OCI-LY3 (cell line): Measurements from ENCODE around the gene TBPL1.

ENCODE experiments used
- H2AFZ ChIP-seq: fragments of 200-600, 300-600 bp; shearing (Covaris generic); 2 replicates; pipeline ENCODE4 v1.6.0; 2014; ENCODE audit warnings: antibody characterized with exemption, low read depth, low read length
- H3K27ac ChIP-seq: fragments of 200-600, 300-600 bp; sonication (generic); 2 replicates; pipeline ENCODE4 v1.5.1; 2014; ENCODE audit warnings: mild to moderate bottlenecking, low read length, moderate library complexity, mixed read lengths
- H3K27me3 ChIP-seq: fragments of 200-600, 300-600 bp; sonication (generic); 2 replicates; pipeline ENCODE4 v1.6.1; 2014; ENCODE audit warnings: low read depth, low read length, mixed read lengths
- H3K36me3 ChIP-seq: fragments of 200-600, 300-600 bp; sonication (generic); replicated peaks from 2 replicates; pipeline ENCODE3; 2014; ENCODE audit warnings: low read depth, low read length, mixed read lengths
- H3K4me1 ChIP-seq: fragments of 300-600, 200-600 bp; sonication (generic); 2 replicates; pipeline ENCODE4 v1.6.1; 2014; ENCODE audit warnings: low read length, mixed read lengths
- H3K4me2 ChIP-seq: fragments of 200-600, 300-600 bp; sonication (generic); 2 replicates; pipeline ENCODE4 v1.6.1; 2014; ENCODE audit warnings: low read length, mixed read lengths
- H3K4me3 ChIP-seq: fragments of 300-600, 200-600 bp; sonication (generic); 2 replicates; pipeline ENCODE4 v1.5.1; 2014; ENCODE audit warnings: antibody characterized with exemption, mild to moderate bottlenecking, low read length, moderate library complexity
- H3K79me2 ChIP-seq: fragments of 300-600, 200-600 bp; shearing (Covaris generic); 2 replicates; pipeline ENCODE4 v1.6.1; 2014; ENCODE audit warnings: mild to moderate bottlenecking, low read length, mixed read lengths
- H3K9ac ChIP-seq: fragments of 300-600, 200-600 bp; shearing (Covaris generic); 2 replicates; pipeline ENCODE4 v1.6.0; 2014; ENCODE audit warnings: mild to moderate bottlenecking, low read length, moderate library complexity
- H3K9me3 ChIP-seq: fragments of 200-600, 300-600 bp; shearing (Covaris generic); 2 replicates; pipeline ENCODE4 v1.6.1; 2014; ENCODE audit warnings: low read length, mixed read lengths; ENCODE audit not compliant: insufficient read depth
- H4K20me1 ChIP-seq: fragments of 200-600, 300-600 bp; sonication (generic); 2 replicates; pipeline ENCODE4 v1.6.1; 2016; ENCODE audit warnings: low read length, mixed read lengths; ENCODE audit not compliant: insufficient read depth
- CTCF ChIP-seq: fragments of 200-600, 300-600 bp; sonication (generic); IDR thresholded peaks from 2 replicates; pipeline ENCODE4 v1.5.1; 2014; ENCODE audit warnings: antibody characterized with exemption, low read length, low read depth
- EZH2phosphoT487 ChIP-seq: fragments of 200-600 bp; shearing (Covaris generic); IDR thresholded peaks from 2 replicates; pipeline ENCODE4 v1.6.1; 2018; ENCODE audit warnings: antibody characterized with exemption, mixed run types, low read depth

TBPL1 gene

GRCh38 chr6:134002821-134003220 lies 49.8 kb downstream of the TBPL1 start:
- Histone ChIP-seq H3K4me1 (no peaks in the 10 kb centered on the region), H3K4me3 (no peak overlapping the region), H2AFZ (no peak overlapping the region), H3K79me2 (no peaks in the 10 kb centered on the region), H4K20me1 (no peaks in the 10 kb centered on the region), H3K9me3 (no peaks in the 10 kb centered on the region), H3K9ac (no peak overlapping the region), H3K27ac (no peak overlapping the region), H3K4me2 (no peak overlapping the region), H3K36me3 (no peaks in the 10 kb centered on the region), H3K27me3 (no peaks in the 10 kb centered on the region)
- TF ChIP-seq EZH2phosphoT487 (no peak), CTCF (no peak)

GRCh38 chr6:134003542-134003951 lies 50.5 kb downstream of the TBPL1 start:
- Histone ChIP-seq H3K9ac (no peak overlapping the region), H3K4me3 (no peak overlapping the region), H3K4me2 (no peak overlapping the region), H3K9me3 (no peaks in the 10 kb centered on the region), H3K4me1 (no peaks in the 10 kb centered on the region), H4K20me1 (no peaks in the 10 kb centered on the region), H3K79me2 (no peaks in the 10 kb centered on the region), H3K27me3 (no peaks in the 10 kb centered on the region), H3K27ac (no peak overlapping the region), H2AFZ (no peak overlapping the region), H3K36me3 (no peaks in the 10 kb centered on the region)
- TF ChIP-seq CTCF (no peak), EZH2phosphoT487 (no peak)

GRCh38 chr6:134004714-134005113 lies 51.7 kb downstream of the TBPL1 start:
- Histone ChIP-seq H3K27ac (no peak overlapping the region), H3K36me3 (no peaks in the 10 kb centered on the region)

DNA sequence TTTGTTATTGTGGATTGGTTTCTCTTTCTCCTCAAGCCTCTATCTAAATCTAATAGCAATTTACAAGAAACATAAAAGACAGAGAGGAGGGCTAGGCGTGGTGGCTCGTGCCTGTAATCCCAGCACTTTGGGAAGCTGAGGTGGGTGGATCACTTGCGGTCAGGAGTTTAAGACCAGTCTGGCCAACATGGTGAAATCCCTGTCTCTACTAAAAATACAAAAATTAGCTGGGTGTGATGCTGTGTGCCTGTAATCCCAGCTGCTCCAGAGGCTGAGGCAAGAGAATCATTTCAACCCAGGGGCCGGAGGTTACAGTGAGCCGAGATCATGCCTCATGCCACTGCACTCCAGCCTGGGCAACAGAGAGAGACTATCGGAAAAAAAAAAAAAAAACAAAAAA lies 52.8 kb downstream of the TBPL1 start:
- TF ChIP-seq EZH2phosphoT487 (no peak), CTCF (no peak)

More at GRCh38 chr6:134004714-134005113, 51.7 kb downstream of the TBPL1 start:
- Histone ChIP-seq H3K27me3 (no peaks in the 10 kb centered on the region), H4K20me1 (no peaks in the 10 kb centered on the region), H3K4me3 (no peak overlapping the region), H3K4me2 (no peak overlapping the region), H3K4me1 (no peaks in the 10 kb centered on the region), H3K9me3 (no peaks in the 10 kb centered on the region), H3K79me2 (no peaks in the 10 kb centered on the region), H2AFZ (no peak overlapping the region), H3K9ac (no peak overlapping the region)
- TF ChIP-seq CTCF: no peak
- no peak for TF ChIP-seq EZH2phosphoT487

More for the DNA sequence above, 52.8 kb downstream of the TBPL1 start:
- Histone ChIP-seq H3K79me2 (no peaks in the 10 kb centered on the region), H3K27ac (no peak overlapping the region), H3K9ac (no peak overlapping the region), H2AFZ (no peak overlapping the region), H3K36me3 (no peaks in the 10 kb centered on the region), H3K27me3 (no peaks in the 10 kb centered on the region), H3K9me3 (no peaks in the 10 kb centered on the region), H3K4me1 (no peaks in the 10 kb centered on the region), H3K4me3 (no peak overlapping the region), H4K20me1 (no peaks in the 10 kb centered on the region), H3K4me2 (no peak overlapping the region)
